ENCODE data around the gene BMPER.

The BMPER gene

DNA sequence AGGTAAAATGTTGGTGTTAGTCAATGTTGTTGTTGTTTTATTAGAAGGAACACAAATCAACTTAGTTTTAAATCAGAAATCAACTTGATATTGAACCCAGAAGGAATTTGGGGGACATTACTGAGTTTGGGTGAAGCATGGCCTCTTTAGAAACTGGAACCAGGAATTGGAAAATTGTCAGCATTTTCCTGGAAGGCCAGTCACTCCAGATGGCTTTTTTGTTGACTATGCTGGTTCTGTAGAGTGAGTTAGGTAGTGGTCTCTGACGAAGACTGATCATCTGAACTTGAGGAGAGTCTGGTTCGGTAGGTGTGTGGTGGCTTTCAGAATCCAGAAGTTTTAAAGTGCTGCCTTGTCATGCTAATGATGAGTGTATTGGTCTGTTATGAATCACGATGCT is 111.5 kb downstream of the BMPER start:
- no peaks in the 10 kb centered on the region for H3K4me1 ChIP-seq (ENCODE audit: control insufficient read depth in 1 of 2, insufficient read depth in 2 of 2, low read length in 2 of 2)
- no peak overlapping the region for H3K4me3 ChIP-seq (ENCODE audit: low read depth in 1 of 2, low read length in 2 of 2)
- H3K27ac ChIP-seq (ENCODE audit: low read depth, low read length) = no peak overlapping the region
- no peaks in the 10 kb centered on the region for H3K27me3 ChIP-seq (ENCODE audit: control insufficient read depth in 1 of 2, insufficient read depth in 2 of 2, low read length in 2 of 2)
- no peaks in the 10 kb centered on the region for H3K36me3 ChIP-seq (ENCODE audit: control insufficient read depth in 1 of 2, insufficient read depth in 2 of 2, low read length in 2 of 2)
- H3K9me3 ChIP-seq (ENCODE audit: control insufficient read depth in 1 of 2, low read length in 2 of 2) = no peaks in the 10 kb centered on the region
- H3K9ac ChIP-seq (ENCODE audit: low read depth in 1 of 2, low read length in 2 of 2) = no peak overlapping the region

DNA sequence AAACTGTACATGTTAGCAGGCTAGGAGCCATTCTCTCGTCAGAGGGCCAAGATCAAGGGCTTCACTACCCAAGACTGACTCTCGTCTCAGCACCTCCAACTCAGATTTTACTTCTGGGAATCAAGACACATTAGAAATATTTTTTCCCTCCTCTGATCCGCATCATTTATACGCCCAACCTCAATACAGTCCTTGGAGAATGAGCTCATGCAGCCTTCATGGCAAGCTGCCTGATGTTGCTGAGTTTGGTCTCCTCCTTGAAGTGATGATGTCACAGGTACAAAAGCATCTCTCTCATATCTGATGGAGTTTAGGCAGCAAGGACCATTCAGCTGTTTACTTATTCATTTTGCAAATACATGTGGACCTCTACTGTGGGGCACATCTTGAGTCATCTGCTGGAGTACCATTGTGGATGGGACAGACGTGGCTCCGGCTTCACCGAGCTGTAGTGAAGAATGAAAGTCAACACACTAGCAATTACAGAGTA is 114.0 kb downstream of the BMPER start:
- Histone ChIP-seq H3K9me3 (ENCODE audit: control insufficient read depth in 1 of 2, low read length in 2 of 2) (no peaks in the 10 kb centered on the region), H3K9ac (ENCODE audit: low read depth in 1 of 2, low read length in 2 of 2) (no peak overlapping the region), H3K36me3 (ENCODE audit: control insufficient read depth in 1 of 2, insufficient read depth in 2 of 2, low read length in 2 of 2) (no peaks in the 10 kb centered on the region), H3K4me3 (ENCODE audit: low read depth in 1 of 2, low read length in 2 of 2) (no peak overlapping the region), H3K27me3 (ENCODE audit: control insufficient read depth in 1 of 2, insufficient read depth in 2 of 2, low read length in 2 of 2) (no peaks in the 10 kb centered on the region), H3K4me1 (ENCODE audit: control insufficient read depth in 1 of 2, insufficient read depth in 2 of 2, low read length in 2 of 2) (no peaks in the 10 kb centered on the region), H3K27ac (ENCODE audit: low read depth, low read length) (no peak overlapping the region)

DNA sequence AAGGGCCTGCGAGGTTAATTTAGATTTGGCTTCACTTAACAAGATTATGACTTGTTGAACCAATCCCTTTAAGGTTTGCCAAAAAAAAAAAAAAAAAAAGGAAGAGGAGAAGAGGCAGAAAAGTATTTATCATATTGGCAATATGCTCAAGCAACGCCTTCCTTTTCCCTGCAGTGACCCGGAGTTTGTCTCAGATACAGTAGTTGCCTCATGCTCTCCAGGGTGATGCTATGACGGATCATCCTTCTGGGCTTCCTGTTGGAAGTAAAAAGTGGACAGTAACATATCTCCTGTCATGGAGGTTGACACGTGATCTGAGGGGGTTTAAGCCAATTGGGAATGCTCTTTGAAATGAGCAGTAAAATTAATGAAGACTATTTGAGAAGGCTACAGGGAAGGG is 117.3 kb downstream of the BMPER start:
- no peak overlapping the region for H3K27ac ChIP-seq (ENCODE audit: low read depth, low read length)
- no peaks in the 10 kb centered on the region for H3K27me3 ChIP-seq (ENCODE audit: control insufficient read depth in 1 of 2, insufficient read depth in 2 of 2, low read length in 2 of 2)
- H3K9me3 ChIP-seq (ENCODE audit: control insufficient read depth in 1 of 2, low read length in 2 of 2) = no peaks in the 10 kb centered on the region
- no peak overlapping the region for H3K4me3 ChIP-seq (ENCODE audit: low read depth in 1 of 2, low read length in 2 of 2)
- no peaks in the 10 kb centered on the region for H3K4me1 ChIP-seq (ENCODE audit: control insufficient read depth in 1 of 2, insufficient read depth in 2 of 2, low read length in 2 of 2)
- H3K9ac ChIP-seq (ENCODE audit: low read depth in 1 of 2, low read length in 2 of 2) = no peak overlapping the region
- H3K36me3 ChIP-seq (ENCODE audit: control insufficient read depth in 1 of 2, insufficient read depth in 2 of 2, low read length in 2 of 2) = no peaks in the 10 kb centered on the region

DNA sequence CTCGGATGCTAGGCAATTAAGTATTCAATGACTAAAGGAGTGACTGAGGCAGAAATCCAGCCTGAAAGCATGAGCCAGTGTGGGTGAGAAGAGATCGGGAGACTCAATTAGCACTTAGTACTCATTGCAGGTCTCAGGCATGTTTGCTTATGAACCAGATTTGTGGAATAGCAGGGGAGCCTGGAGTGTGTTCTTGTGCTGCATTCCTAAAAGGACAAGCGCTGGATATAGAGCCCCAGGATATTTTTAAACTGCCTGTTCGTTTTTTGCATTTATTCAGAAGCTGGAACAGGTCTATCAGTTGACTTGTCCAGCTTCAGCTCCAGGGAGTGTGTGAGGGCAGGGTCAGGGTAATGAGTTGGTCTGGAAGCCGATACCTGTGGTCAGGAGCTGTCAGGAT is 120.3 kb downstream of the BMPER start:
- no peak overlapping the region for H3K27ac ChIP-seq (ENCODE audit: low read depth, low read length)
- H3K4me3 ChIP-seq (ENCODE audit: low read depth in 1 of 2, low read length in 2 of 2) = no peak overlapping the region
- no peaks in the 10 kb centered on the region for H3K4me1 ChIP-seq (ENCODE audit: control insufficient read depth in 1 of 2, insufficient read depth in 2 of 2, low read length in 2 of 2)
- no peaks in the 10 kb centered on the region for H3K36me3 ChIP-seq (ENCODE audit: control insufficient read depth in 1 of 2, insufficient read depth in 2 of 2, low read length in 2 of 2)
- no peaks in the 10 kb centered on the region for H3K27me3 ChIP-seq (ENCODE audit: control insufficient read depth in 1 of 2, insufficient read depth in 2 of 2, low read length in 2 of 2)
- no peak overlapping the region for H3K9ac ChIP-seq (ENCODE audit: low read depth in 1 of 2, low read length in 2 of 2)
- no peaks in the 10 kb centered on the region for H3K9me3 ChIP-seq (ENCODE audit: control insufficient read depth in 1 of 2, low read length in 2 of 2)

DNA sequence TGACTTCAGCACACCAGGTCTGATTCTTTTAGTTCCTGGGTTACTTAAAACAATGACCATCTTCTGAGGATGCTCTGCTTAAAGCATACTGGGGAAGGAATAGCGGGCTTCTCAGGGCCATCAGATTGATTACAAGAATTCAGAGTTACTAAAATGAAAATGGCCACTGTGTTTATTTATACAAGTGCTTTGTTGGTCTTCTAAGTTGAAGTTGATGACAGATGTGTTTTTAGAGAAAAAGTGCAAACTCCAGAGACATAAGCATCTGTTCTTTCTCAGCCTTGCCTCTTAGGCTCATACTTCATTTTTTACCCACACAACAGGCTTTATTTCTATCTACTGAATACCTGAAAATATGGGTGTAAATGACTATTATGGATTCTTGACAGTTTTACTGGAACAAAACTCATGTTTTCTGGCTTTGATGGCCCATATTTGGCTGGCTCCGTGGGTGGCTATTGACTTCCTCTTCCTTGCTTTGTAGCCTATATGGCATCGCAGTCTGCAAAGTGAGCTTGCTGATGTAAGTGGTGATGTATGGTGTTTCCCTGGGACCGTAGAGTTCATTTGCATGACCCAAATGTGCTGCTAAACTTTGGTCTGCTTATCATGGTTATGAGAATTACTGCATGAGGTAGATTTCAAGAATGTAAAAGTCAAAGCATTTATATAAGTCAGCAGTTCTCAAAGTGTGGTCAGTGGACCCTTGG is 121.3 kb downstream of the BMPER start:
- no peak overlapping the region for H3K9ac ChIP-seq (ENCODE audit: low read depth in 1 of 2, low read length in 2 of 2)
- H3K27ac ChIP-seq (ENCODE audit: low read depth, low read length) = no peak overlapping the region
- no peaks in the 10 kb centered on the region for H3K9me3 ChIP-seq (ENCODE audit: control insufficient read depth in 1 of 2, low read length in 2 of 2)
- H3K4me3 ChIP-seq (ENCODE audit: low read depth in 1 of 2, low read length in 2 of 2) = no peak overlapping the region
- no peaks in the 10 kb centered on the region for H3K36me3 ChIP-seq (ENCODE audit: control insufficient read depth in 1 of 2, insufficient read depth in 2 of 2, low read length in 2 of 2)
- no peaks in the 10 kb centered on the region for H3K4me1 ChIP-seq (ENCODE audit: control insufficient read depth in 1 of 2, insufficient read depth in 2 of 2, low read length in 2 of 2)
- H3K27me3 ChIP-seq (ENCODE audit: control insufficient read depth in 1 of 2, insufficient read depth in 2 of 2, low read length in 2 of 2) = no peaks in the 10 kb centered on the region

DNA sequence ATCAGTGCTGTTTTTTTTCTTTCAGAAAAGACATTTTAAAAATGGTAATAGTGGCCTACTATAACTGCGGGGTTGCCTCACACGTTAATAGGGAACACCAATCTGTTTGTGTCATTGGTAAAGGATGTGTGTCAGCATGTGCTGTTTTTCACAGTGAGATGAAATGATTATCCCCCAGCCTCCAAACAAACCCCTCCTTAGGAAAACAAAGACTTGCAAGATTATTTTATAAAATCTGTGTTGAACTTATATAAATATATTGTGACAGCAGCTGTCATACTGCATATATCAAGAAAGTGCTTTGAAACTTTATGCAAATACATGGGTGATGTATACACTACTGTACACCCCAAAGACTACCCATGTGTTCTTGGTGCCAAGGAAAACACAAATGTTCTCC is 125.8 kb downstream of the BMPER start:
- Histone ChIP-seq H3K27ac (ENCODE audit: low read depth, low read length) (no peak overlapping the region), H3K27me3 (ENCODE audit: control insufficient read depth in 1 of 2, insufficient read depth in 2 of 2, low read length in 2 of 2) (no peaks in the 10 kb centered on the region), H3K9ac (ENCODE audit: low read depth in 1 of 2, low read length in 2 of 2) (no peak overlapping the region)

DNA sequence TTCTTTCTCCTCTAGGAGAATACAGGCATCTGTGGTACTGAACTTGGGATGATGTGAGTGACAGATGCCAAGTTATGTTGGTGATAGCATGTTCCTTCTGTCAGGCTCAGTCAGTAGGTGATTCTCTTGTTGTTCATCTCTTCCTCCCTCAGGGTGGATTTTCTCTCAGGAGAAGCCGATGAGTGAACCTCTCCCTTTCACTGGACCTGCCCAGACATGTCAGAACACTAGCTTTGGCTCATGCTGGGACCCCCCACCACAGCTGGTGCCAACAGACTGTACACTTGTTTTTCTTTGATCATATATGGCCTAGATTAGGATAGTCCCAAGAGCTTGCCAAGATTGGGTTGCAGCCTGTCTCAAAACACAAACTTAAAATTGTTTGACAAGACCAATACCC is 129.4 kb downstream of the BMPER start:
- H3K36me3 ChIP-seq (ENCODE audit: control insufficient read depth in 1 of 2, insufficient read depth in 2 of 2, low read length in 2 of 2) = no peaks in the 10 kb centered on the region

More for the DNA sequence above, 125.8 kb downstream of the BMPER start:
- Histone ChIP-seq H3K4me1 (ENCODE audit: control insufficient read depth in 1 of 2, insufficient read depth in 2 of 2, low read length in 2 of 2) (peaks cover 6% of the 10 kb centered on the region in 2 donors), H3K36me3 (ENCODE audit: control insufficient read depth in 1 of 2, insufficient read depth in 2 of 2, low read length in 2 of 2) (no peaks in the 10 kb centered on the region), H3K9me3 (ENCODE audit: control insufficient read depth in 1 of 2, low read length in 2 of 2) (no peaks in the 10 kb centered on the region), H3K4me3 (ENCODE audit: low read depth in 1 of 2, low read length in 2 of 2) (no peak overlapping the region)

DNA sequence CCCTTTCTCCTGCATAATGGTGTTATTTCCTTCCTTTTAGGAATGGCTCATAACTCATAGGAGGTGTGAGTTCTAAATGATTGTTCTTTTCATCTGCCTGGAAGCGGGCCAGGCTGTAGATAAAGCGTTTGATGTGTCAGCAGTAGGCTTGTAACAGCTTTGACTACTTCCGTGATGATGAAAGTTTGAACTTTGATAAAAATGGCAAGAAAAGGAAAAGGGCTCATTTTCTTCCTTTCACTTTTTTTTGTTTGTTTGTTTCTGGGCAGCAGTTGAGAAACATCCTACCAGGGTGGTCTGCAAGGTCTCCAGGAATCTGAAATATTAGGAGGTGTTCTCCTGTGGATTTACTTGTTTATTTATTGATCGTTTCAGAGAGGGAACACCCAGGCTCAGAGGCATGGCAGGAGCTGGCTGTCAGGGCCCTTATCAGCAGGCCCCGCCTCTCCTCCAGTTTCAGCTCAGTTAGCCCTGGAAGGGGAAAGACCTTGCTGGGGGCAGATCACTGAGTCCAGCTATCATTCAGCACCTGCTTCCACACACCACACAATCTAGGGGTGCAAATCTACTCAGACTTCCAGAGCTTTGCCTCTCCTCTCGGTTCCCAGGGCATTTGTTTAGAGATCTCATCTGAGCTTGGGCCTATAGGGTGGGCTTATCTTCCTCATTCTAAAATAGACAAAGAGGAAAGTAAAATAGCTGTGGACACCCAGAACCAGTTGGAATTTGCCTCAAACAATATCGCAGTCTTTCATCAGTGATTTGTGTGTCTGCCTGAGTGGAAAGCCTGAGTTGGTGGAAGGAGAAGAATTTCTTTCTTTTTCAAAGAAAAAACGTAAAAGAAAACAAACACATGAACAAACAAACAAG is 130.9 kb downstream of the BMPER start:
- H3K36me3 ChIP-seq (ENCODE audit: control insufficient read depth in 1 of 2, insufficient read depth in 2 of 2, low read length in 2 of 2) = no peaks in the 10 kb centered on the region
- no peak overlapping the region for H3K9ac ChIP-seq (ENCODE audit: low read depth in 1 of 2, low read length in 2 of 2)
- H3K9me3 ChIP-seq (ENCODE audit: control insufficient read depth in 1 of 2, low read length in 2 of 2) = no peaks in the 10 kb centered on the region
- H3K4me3 ChIP-seq (ENCODE audit: low read depth in 1 of 2, low read length in 2 of 2) = peak overlapping the region; percentile 13 to 38
- no peaks in the 10 kb centered on the region for H3K27me3 ChIP-seq (ENCODE audit: control insufficient read depth in 1 of 2, insufficient read depth in 2 of 2, low read length in 2 of 2)
- H3K27ac ChIP-seq (ENCODE audit: low read depth, low read length) = no peak overlapping the region
- peaks cover 15% of the 10 kb centered on the region in 2 donors for H3K4me1 ChIP-seq (ENCODE audit: control insufficient read depth in 1 of 2, insufficient read depth in 2 of 2, low read length in 2 of 2)

More for the DNA sequence above, 129.4 kb downstream of the BMPER start:
- Histone ChIP-seq H3K4me1 (ENCODE audit: control insufficient read depth in 1 of 2, insufficient read depth in 2 of 2, low read length in 2 of 2) (peaks cover 15% of the 10 kb centered on the region in 2 donors), H3K9me3 (ENCODE audit: control insufficient read depth in 1 of 2, low read length in 2 of 2) (no peaks in the 10 kb centered on the region), H3K4me3 (ENCODE audit: low read depth in 1 of 2, low read length in 2 of 2) (no peak overlapping the region), H3K9ac (ENCODE audit: low read depth in 1 of 2, low read length in 2 of 2) (no peak overlapping the region), H3K27ac (ENCODE audit: low read depth, low read length) (no peak overlapping the region), H3K27me3 (ENCODE audit: control insufficient read depth in 1 of 2, insufficient read depth in 2 of 2, low read length in 2 of 2) (no peaks in the 10 kb centered on the region)

DNA sequence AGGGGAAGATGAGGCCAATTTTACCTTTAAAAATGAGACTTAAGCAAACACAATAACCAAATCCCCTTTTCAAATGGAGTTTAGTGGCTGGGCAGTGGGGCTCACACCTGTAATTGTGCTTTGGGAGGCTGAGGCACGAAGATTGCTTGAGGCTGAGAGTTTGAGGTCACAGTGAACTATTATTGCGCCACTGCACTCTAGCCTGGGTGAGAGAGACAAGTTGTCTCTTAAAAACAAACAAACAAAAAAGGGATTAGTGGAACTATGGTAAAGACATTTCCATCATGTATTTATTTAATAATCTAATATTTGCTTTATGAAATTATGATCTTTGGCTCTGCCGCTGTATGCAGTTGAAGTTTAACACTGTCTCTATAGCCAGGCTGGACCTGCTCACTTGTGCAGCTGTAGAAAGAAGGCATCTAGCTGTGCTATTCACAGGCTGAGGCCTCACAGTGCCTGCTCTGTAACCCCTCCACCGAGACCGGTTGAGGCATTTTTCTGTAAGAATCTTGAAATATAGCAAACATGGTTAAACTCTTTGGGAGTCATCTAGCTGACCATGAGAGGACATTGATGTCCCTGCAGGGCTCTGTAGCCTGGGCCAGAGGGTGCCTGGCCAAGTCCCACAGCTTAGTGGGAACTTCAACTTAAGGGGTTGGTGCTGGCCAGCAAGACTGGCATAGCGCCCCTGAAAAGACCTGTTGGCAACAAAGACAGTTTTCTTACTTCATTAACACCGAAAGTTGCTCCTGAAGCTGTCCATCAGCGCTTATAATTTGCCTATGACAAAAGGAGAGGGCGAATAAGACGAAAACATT is 131.8 kb downstream of the BMPER start:
- Histone ChIP-seq H3K9ac (ENCODE audit: low read depth in 1 of 2, low read length in 2 of 2) (no peak overlapping the region), H3K4me3 (ENCODE audit: low read depth in 1 of 2, low read length in 2 of 2) (no peak overlapping the region), H3K36me3 (ENCODE audit: control insufficient read depth in 1 of 2, insufficient read depth in 2 of 2, low read length in 2 of 2) (no peaks in the 10 kb centered on the region), H3K4me1 (ENCODE audit: control insufficient read depth in 1 of 2, insufficient read depth in 2 of 2, low read length in 2 of 2) (peaks cover 15% of the 10 kb centered on the region in 2 donors), H3K27me3 (ENCODE audit: control insufficient read depth in 1 of 2, insufficient read depth in 2 of 2, low read length in 2 of 2) (no peaks in the 10 kb centered on the region), H3K9me3 (ENCODE audit: control insufficient read depth in 1 of 2, low read length in 2 of 2) (no peaks in the 10 kb centered on the region), H3K27ac (ENCODE audit: low read depth, low read length) (no peak overlapping the region)

Measured in duodenal mucosa (tissue), 2 donors.